Stimulated activated CD8-positive, alpha-beta memory T cell treated with anti-CD3 and anti-CD28 coated beads, Interleukin-15, amount 100 ng/mL, for 1 hour (primary cell): ENCODE results near the gene UBE3C.
"Not testable (repeated sequence)": the region's sequence is repeated elsewhere in the genome, so short reads cannot be mapped to it uniquely, and the experiment has no call there.

Source experiments
- DNase-seq: peaks from one replicate; pipeline ENCODE4 v3.0.0-alpha.2; 2020; ENCODE audit warnings: low read depth

UBE3C gene

DNA sequence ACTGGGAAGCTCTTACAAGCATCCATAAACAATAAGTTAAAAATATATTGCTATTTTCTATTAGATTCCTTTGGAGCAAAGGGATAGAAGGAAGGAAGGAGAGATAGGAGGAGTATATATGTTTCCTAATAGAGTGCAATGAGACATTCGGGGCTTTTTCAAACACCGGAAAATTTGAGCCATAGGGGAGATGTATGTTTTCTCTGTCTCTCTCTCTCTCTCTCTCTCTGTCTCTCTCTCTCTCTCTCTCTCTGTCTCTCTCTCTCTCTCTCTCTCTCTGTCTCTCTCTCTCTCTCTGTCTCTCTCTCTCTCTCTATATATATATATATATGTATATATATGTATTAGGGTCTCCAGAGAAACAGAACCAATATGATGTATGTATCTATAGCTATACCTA, 7.9 kb upstream of the UBE3C start:
- DNase-seq: not testable (repeated sequence)

DNA sequence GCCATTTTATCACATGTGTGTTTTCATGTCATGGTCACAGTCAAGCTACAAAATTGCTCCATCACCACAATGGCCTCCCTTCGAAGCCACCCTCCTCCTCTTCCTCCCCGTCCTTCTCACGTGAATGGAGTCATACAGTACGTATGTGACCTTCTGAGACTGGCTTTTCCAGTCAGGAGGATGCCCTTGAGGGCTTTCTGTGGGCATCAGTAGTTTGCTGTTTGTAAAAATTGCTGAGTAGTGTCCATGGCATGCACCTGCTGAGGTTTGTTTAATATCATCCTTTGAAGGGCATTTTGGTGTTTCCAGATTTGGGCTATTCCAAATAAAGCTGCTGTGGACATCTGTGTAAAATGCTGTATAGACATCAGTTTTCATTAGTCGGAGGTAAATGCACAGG, 5.9 kb upstream of the UBE3C start:
- no peak for DNase-seq

DNA sequence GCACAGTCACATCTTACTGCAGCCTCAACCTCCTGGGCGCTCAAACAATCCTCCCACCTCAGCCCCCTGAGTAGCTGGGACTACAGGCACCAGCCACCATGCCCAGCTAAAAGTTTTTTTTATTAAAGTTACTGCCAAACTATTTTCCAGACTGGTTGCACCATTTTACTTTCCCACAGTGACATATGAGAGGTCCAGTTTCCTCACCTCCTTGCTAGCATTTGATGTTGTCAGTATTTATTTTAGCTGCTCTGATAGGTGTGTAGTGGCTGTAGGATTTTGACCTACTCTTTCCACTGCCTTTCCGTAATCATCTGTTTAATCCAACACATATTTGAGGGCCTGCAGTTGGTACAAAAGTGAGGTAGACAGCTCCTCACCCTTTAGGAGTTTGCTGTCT, 5.4 kb upstream of the UBE3C start:
- no peak for DNase-seq

DNA sequence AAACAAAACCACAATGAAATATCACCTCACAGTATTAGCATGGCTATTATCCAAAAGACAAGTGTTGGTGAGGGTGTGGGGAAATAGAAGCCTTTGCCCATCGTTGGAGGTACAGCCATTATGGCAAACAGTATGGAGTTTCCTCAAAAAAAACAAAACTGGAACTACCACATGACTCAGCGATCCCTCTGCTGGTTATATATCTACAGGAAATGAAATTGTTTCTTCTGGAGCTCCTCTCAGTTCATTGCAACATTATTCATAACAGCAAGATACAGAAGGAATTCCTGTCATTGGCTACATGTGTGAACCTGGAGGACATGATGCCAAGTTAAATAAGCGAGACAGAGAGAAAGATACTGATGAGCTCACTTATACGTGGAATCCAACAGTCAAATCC, 2.4 kb upstream of the UBE3C start:
- no peak for DNase-seq

DNA sequence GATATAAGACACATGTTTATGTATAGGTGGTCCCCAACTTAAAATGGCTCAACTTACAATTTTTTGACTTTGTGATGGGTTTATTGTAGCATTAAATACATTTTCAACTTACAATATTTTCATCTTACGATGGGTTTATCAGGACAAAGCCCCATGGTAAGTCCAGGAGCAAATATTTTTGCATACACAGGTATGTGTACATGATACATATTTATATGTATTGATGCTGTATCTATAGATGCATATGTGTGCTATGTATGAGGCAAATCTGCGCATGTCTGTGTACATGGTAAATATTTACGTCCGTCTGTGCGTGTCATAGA, 664 bp upstream of the UBE3C start:
- DNase-seq: no peak

DNA sequence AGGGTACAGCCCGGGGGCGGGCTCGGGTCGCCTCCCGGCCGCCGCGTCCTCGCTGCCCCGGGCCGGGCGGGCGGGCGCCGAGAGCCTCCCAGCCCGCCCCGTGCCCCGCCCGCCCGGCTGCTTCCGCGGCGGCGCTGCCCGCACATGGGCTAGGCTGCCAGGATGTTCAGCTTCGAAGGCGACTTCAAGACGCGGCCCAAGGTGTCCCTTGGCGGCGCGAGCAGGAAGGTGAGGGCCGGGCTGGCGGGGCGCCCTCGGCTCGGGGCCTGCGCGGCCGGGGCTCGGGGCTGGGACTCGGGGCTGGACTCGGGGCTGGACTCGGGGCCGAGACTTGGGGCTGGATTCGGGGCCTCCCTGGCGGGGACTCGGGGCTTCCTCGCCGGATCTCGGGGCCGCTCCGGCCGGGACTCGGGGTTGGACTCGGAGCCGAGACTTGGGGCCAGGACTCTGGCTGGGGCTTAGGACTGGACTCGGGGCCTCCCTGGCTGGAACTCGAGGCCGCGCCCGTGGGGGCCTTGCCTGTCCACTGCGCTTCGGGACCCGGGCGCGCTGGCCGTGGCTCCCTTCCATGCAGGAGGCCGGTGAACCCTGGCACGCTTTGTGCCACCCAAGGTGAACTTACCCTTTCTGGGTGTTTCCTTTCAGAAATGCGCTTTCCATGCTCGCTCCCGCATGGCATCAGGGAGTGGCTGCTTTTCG, 534 bp downstream of the UBE3C start:
- no peak for DNase-seq

DNA sequence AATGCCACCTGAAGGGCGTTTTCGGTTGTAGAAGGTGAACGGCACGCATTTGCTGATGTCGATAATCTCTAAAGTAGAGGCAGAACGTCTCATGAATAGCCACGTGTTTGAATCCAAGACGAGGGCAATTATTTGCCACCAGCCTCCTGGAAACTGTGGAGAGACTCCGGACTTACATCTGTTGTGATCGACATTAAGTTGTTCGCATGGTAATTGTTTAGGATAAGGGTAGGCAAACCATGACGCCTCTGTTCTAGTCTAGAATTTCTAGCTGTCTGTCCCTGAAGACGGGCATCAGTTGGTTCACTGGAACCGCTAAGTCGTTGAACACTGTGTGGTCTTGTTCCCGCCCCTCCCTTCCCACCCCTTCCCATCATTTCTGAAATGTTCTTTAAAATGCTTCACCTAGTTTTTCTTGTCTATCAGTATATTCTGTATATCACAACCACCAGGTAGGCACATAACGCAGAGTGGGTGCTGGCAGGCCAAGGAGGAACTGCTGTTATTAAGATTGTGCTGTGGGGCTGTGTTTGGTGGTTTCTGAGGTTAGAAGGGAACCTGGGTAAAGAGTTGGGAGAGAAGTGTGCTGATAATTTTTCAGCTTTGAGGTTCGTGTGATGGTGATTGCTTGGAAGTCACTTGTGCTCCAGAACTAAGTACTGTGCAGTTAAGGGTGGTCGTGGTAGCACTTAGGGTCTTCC, 1.2 kb downstream of the UBE3C start:
- no peak for DNase-seq

DNA sequence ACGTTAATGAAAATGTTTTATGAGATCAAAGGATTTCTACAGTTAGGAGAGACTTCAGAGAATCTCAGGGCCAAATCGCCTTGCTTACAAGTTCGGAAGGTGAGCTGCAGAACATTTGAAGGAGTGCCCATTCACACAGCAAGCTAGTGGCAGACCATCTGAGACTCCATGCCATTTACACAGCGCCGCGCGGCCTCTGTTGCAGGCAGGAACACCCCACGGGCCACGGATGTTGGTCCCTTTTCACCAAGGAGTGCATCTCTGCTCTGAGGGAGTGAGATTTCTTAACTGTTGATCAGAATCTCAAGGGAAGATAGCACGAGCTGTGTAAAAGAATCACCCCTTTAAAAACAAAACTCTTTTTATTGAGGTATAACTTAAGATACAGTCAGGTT, 1.8 kb downstream of the UBE3C start:
- DNase-seq: no peak

DNA sequence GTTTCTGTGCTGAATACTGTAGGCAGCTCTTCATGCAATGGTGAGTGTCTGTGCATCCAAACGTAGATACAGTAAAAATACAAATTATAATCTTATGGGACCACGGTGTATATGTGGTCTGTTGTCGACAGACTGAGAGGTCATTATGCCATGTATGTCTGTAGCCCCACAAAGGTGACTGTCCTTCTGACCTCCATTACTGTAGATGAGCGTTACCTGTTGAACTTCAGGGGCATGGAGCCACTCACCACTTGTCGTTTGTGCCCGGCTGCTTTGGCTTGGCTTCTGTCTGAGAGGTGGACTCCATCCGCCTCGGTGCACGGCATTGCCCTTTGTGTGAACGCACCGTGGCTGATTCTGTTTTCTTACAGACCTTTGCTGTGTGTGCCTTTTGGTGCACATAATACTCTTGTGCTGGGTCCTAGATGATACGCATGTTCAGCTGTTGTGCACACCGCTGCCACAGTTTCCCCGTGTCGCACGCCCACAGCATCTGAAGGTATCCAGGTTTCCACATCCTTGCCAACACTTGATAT, 2.9 kb downstream of the UBE3C start:
- no peak for DNase-seq

DNA sequence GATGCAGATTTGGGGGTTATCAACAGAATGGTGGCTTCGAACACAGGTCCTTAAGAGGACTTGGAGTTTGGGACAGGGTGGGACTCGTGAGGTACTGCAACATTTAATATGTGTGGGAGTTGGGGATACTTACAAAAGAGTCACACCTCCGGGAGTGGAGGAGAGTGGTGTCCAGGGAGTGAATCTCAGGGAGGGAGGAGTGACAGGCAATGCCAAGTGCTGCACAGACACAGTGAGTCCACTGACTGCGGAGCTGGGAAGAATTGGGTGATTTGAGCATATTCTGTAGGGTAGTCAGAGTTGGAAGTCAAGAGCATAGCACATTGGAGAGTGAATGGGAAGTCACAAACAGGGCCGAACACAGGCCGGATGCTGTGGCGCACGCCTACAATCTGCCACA, 5.1 kb downstream of the UBE3C start:
- no peak for DNase-seq

DNA sequence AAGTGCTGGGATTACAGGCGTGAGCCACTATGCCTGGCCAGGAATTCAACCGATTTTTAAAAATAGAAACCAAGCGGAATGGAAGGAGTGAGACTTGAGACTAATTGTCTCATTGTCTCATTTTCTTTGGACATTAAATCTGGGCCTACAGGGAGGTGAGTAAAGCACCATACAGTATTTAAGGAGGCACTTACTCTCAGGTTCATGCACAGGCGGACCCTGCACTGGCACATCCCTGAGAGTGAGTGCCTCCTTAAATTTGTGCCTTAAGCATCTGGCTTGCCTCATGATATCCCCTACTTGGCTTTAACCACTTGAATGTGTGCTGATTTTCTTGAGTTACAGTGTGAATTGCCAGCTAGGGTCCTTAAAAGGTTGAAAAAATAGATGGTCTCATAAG, 10.6 kb downstream of the UBE3C start:
- DNase-seq: no peak

DNA sequence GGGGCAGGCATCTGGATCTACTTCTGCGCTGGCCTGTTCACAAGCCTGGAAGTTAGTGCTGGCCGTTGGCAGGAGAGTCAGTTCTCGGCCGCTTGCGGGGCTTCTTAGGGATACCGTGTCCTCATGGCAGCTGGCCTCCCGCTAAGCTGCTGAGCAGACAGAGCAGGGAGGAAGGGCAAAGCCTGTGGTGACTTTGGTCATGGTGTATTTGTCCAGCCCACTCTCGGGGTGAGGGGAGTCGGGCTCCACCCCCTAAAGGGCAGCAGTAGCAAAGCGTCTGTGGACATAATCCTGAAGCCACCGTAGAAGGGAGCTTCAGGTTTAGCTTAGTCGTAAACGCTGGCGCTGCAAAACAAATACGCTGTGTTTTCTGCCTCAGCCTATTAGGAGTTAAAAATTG, 12.2 kb downstream of the UBE3C start:
- DNase-seq: no peak

DNA sequence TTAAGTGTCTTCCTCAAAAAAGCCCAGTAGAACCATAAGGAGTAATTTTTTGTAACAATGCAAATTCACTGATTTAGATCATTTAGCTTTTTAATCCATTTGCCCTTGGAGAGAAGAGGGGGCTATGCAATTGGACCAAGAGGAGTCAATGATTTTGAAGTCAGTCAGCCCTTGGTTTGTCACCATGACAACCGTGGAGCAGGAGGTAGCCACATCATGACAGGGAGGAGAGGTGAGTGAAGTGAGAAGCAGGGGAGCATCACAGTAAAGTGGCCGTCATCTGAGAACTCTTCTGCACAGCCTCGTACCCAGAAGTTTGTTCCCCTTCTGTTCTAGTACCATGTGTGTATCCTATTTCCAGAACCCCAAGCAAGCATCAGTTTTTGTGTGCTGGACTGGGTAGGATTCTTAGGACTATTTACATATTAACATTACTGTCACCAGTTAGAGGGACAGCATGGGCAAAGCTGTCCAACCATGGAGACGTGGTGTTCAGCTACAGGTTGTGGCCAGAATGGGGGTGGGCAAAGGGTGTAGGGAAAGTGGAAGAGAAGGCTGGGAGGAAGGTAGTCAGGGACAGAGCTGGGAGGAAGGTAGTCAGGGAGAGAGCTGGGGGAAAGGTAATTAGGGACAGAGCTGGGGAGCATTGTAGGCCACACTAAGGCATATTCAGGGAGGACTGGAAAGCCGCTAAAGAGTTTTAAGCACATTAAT, 13.1 kb downstream of the UBE3C start:
- DNase-seq: no peak

DNA sequence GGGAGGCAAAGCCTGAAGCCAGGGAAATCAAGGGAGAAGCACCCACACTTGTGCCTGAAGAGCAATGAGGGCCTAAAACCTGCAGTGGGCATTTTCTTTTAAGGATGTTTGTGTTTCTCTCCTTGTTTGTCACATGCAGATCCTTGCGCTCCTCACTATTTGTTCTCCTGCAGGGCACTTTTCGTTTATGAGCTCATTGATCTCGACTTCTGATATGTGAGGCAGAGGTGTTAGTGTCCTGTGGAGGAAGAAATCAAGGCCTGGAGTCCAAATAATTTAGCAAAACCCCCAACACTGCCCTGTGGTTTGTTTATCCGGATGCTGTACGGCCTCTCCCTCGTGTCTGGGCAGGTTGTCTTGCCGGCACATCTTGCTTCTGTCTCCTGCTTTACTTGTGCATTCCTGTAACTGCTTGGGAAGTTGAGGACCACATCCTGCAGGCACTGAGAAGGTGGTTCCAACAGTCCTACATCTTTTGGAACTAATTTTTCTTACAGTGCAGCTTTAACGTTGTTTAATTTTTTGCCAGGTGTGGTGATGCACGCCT, 13.7 kb downstream of the UBE3C start:
- DNase-seq: no peak

DNA sequence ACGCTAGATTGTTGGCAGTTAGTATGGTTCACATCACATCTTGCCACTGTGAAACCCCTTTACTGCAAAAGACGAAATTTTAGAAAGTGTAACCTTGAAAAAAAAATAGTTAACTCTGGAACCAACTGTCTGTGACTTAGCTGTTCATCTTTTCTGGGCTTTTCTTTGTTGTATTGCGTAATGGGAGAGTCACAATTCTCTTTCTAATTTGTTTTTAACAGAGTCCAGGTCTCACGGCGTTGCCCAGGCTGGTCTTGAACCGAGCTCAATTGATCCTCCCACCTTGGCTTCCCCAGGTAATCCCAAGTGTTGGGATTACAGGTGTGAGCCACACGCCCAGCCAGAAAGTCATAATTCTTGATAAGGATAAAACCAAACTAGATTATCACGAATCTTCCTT, 14.5 kb downstream of the UBE3C start:
- no peak for DNase-seq

DNA sequence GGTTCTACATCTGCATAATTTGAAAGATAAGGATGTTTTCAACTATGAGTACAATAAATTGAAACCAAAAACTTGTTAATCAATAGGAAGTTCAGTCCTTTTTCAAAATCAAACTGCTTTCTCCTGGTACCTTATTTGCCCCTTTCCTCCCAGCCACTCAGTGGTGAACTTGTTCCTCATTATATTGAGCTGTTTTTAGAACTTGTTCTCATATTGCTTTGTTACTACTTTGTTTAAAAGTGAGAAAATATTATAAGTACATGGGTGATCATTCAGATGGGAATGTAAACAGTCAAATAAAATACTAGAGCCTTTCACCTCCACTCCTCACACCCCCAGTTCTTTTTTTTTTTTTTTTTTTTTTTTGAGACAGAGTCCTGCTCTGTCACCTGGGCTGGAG, 17.2 kb downstream of the UBE3C start:
- no peak for DNase-seq

DNA sequence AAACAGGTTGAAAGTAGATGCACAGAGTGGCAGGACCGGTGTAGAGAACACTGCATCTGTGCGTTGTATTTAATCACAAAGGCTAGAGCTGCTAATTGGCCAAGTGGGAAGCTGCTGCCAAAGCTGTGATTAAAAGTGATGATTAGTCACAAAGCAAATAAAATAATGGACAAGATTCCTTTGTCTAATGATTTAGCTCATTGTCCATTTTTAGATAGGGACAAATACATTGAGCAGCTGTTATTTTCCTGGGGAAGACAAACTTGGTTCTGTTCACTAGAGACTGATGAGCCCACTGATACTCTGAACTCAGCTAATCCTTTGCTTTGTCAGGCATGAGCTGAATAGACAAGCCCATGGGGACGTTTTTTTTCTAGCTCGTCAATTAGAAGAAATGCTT, 19.7 kb downstream of the UBE3C start:
- DNase-seq: no peak

DNA sequence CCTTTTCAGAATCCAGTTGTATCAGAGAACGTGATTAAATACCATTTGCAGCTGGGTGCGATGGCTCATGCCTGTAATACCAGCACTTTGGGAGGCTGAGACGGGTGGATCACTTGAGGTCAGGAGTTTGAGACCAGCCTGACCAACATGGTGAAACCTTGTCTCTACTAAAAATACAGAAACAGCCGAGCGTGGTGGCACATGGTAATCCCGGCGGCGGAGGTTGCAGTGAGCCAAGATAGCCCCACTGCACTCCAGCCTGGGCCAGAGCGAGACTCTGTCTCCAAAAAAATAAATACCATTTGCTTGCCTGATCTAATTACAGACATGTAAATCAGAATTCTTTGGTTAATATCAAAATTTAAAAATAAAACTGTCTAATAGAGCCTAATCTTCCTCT, 20.8 kb downstream of the UBE3C start:
- not testable (repeated sequence) for DNase-seq

DNA sequence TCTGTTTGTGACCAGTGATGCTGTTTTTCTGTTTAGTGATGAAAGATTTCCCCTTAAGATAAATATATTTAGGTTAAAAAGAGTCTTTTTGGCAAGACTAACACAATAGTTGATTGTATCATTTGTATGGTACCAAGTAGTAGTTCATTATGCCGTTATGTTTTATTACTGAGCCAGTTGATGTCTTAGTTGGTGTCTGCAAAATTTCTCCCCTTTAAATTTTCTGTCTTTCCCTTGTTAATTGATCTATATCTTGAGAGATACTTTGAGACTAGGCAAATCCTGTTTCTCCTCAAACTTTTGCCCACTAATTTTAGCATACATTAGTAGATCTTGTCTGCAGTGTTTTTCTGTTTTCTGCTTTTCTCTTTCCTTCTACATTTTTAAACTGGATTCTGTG, 21.7 kb downstream of the UBE3C start:
- DNase-seq: no peak

DNA sequence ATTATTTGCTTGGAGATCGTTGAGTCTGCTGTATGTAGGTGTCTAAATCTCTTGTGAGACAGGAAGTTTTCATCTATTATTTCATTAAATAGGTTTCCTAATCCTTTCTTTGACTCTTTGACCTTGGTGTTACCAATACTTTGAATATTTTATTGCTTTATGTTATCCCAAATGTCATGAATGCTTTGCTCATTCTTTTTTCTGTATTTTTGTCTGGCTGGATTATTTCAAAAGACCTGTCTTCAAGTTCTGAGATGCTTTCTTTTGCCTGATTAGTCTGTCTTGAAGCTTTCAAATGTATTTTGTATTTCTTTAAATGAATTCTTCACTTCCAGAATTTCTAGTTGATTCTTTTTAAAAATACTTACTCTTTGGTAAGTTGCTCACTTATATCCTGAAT, 27.3 kb downstream of the UBE3C start:
- DNase-seq: no peak

DNA sequence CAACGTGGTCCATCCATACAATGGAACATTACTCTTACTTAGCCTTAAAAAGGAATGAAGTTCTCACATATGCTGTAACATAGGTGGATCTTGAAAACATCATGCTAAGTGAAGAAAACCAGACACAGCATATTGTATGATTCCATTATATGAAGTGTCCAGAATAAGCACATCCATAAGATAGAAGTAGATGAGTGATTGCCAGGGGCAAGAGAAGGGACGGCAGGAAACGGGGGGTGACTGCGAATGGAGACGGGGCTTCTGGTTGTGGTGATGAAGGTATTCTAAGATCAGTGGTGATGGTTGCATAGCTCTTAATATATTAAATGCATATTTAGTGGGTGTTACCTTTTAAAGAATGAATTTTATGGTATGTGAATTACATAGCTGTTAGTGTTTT, 29.8 kb downstream of the UBE3C start:
- DNase-seq: no peak

DNA sequence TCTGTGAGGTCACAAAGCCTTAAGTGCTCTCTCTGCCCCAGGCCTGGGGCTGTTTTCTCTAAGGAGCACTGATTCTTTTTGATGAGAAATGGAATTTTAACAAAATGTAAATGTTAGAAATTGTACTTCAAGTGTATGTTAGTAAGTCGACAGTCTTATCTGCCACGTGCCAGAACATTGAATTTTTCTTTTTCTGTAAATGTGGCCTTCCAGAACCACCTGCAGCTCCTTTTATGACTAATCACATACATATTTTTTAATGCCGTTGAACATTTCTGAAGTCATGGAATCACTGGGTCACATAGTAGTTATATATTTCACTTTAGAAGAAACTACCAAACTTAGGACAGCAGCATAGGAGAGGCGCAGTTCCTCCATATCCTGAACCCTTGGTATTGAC, 38.0 kb downstream of the UBE3C start:
- no peak for DNase-seq

DNA sequence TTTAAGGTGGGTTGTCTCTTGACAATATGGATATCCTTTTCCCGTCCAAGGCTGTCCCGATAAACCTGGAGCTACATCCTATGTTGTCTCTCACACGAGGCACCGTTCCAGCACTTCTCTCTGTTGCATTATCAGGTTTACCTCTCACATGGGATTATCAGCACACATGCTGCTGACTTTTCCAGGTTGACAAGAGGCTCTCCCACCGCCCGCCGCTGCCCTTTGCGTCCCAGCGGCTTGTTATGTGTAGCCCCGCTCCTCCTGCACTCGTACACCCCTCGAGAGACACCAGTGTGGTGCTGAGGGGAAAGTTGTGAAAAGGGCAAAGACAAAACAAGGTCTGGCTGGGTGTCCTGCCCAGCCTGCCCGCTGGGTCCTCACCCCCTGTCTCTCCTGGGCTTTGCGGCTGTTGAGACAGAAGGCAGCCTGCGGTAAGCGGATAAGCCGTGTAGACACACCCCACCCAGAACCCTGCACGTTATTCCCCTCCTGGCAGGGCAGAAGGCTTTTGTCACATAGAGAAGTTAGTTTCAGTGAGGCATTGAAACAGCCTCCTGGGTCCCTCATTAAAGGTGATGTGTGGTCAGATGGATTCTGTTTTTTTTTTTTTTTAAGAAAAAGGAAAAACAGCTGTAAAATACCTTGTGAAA, 38.7 kb downstream of the UBE3C start:
- DNase-seq: no peak
